Activated naive CD4-positive, alpha-beta T cell treated with anti-CD3 and anti-CD28 coated beads, Interleukin-2, amount 50 U/mL, for 72 hours (primary cell): ENCODE measurements around the gene B3GNT3. TPM values are rescaled to one million over a fixed set of nuclear protein-coding genes. Genes with fewer than 3 reads are reported as not detected.
A peak's percentile ranks its signal among the peaks of the same experiment; 100 is the strongest.
"Not testable (repeated sequence)": the region's sequence is repeated elsewhere in the genome, so short reads cannot be mapped to it uniquely, and the experiment has no call there.

Experiments used
- ATAC-seq, 2 donors: fragments of 150-1000 bp; cut with Tn5 transposase; 2 replicates each; pipeline ENCODE4 v1.10.0; 2021; ENCODE audit warnings: mild to moderate bottlenecking in 2 of 2, moderate library complexity in 2 of 2
- DNase-seq, 2 donors: peaks; one replicate each; pipeline ENCODE4 v3.0.0; 2021 to 2022; ENCODE audit warnings: low spot score in 2 of 2
- H3K27ac Mint-ChIP-seq, 2 donors: one replicate each; pipeline ENCODE4 v1.8.0; 2022; ENCODE audit warnings: mild to moderate bottlenecking in 2 of 2, mixed read lengths in 2 of 2
- H3K36me3 Mint-ChIP-seq, 2 donors: one replicate each; pipeline ENCODE4 v1.8.0; 2022; ENCODE audit warnings: mixed read lengths in 2 of 2
- H3K9me3 Mint-ChIP-seq, 2 donors: one replicate each; pipeline ENCODE4 v1.8.0; 2022; ENCODE audit warnings: mixed read lengths in 2 of 2
- total RNA-seq, 2 donors: library from RNA; stranded (reverse); gene quantifications; one replicate each; pipeline ENCODE4 v1.2.3, GENCODE V29; 2022

The B3GNT3 gene
- total RNA-seq, 2 donors from 2014 or later = 0.30 to 0.41 TPM

GRCh38 chr19:17784201-17785008, 10.5 kb upstream of the B3GNT3 start:
- H3K36me3 Mint-ChIP-seq = peaks cover 5 to 6% of the 10 kb centered on the region in 2 donors
- DNase-seq = peak; percentile 64 to 79
- peak; percentile 55 to 57 for ATAC-seq
- H3K27ac Mint-ChIP-seq = peak overlapping the region in 1 of 2 donors; percentile 2
- H3K9me3 Mint-ChIP-seq = no peaks in the 10 kb centered on the region

DNA sequence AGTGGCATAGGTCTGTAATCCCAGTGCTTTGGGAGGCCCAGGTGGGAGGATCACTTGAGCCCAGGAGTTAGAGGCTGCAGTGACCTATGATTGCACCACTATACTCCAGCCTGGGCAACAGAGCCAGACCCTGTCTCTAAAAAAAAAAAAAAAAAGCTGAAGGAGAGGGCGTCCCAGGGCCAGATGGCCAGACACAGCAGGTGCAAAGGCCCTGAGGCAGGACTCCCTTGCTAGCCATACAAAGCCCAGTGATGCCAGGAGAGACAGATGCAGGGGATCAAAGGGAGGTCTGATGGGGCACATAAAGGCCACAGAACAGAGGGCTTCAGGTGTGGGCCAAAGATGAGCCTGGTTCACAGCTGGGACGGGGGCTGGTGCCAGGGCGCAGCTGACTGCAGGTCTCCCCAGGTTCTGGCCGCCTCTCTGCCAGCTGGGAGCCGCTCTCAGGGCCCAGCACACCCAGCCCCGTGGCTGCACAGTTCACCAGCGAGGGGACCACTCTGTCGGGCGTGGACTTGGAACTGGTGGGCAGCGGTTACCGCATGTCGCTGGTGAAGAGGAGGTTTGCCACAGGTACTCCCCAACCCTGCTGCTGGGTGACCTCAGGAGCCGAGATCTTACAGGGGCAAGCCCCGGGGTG, 7.5 kb upstream of the B3GNT3 start:
- no peak for DNase-seq
- H3K36me3 Mint-ChIP-seq = peaks cover 2 to 3% of the 10 kb centered on the region in 2 donors
- no peak for ATAC-seq

GRCh38 chr19:17788632-17789031, 6.3 kb upstream of the B3GNT3 start:
- ATAC-seq (no peak), DNase-seq (no peak)
- Mint-ChIP-seq H3K36me3 (no peaks in the 10 kb centered on the region), H3K27ac (peak overlapping the region; percentile 18 to 44), H3K9me3 (no peaks in the 10 kb centered on the region)

More for the DNA sequence above, 7.5 kb upstream of the B3GNT3 start:
- Mint-ChIP-seq H3K27ac (no peak overlapping the region), H3K9me3 (no peaks in the 10 kb centered on the region)

GRCh38 chr19:17790059-17790780, 4.7 kb upstream of the B3GNT3 start:
- Mint-ChIP-seq H3K27ac (peak overlapping the region in 1 of 2 donors; percentile 49), H3K9me3 (no peaks in the 10 kb centered on the region), H3K36me3 (no peaks in the 10 kb centered on the region)
- ATAC-seq = no peak
- DNase-seq = no peak

- ATAC-seq (no peak), DNase-seq (no peak)
- Mint-ChIP-seq H3K36me3 (no peaks in the 10 kb centered on the region), H3K9me3 (no peaks in the 10 kb centered on the region), H3K27ac (peak overlapping the region in 1 of 2 donors; percentile 70)
Observed at GRCh38 chr19:17794412-17794730, 567 bp upstream of the B3GNT3 start.

DNA sequence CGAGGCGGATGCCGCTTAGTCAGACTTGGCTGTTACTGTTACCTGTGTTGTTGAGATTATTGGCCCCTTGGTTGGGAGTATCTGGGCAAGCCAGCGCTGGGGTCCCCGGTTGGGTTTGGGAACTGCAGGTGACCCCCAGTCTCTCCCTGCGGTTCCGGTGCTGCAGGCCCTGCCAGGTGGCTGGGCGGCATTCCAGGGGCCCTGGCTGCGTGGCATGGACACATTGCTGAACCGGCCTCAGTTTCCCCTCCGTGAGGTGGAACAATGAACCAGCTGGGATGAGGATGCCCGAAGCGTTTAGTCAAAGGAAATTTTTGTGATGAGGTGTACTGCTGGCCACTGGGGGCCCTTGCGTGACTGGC, 538 bp downstream of the B3GNT3 start:
- H3K9me3 Mint-ChIP-seq = no peaks in the 10 kb centered on the region
- H3K36me3 Mint-ChIP-seq = no peaks in the 10 kb centered on the region
- DNase-seq = no peak
- ATAC-seq = no peak
- peak overlapping the region in 1 of 2 donors; percentile 70 for H3K27ac Mint-ChIP-seq

DNA sequence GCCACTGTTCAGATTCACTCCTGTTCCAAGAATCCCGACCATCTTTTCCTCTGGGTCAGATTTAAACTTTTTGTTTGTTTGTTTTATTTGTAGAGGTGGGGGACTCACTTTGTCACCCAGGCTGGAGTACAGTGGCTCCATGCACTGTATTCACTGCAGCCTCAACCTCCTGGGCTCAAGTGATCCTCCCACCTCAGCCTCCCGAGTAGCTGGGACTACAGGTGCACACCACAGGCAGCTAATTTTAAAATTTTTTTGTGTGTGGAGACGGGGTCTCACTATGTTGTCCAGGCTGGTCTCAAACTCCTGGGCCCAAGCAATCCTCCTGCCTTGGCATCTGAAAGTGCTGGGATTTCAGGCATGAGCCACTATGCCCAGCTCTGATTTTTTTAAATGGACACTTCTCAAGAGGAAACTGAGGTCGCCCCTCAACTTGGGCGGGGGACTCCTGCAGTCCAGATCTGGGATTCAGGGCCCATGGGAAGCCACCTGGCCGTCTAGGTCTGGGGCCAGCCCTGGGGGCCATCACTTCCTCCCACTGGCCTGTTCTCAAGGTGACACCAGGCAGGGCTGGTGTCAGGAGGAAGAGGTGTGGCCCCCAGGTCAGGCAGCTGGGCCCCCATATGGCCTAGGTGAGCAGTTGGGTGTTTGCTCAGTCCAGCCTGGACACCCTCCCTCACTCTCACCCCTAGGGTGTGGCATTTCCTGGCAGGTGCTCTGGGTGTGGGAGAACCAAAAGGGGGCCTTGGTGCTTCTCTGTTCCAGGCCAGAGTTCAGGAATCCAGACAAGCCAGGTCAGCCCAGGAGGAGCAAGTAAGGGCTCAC, 1.3 kb downstream of the B3GNT3 start:
- DNase-seq = no peak
- no peaks in the 10 kb centered on the region for H3K36me3 Mint-ChIP-seq
- H3K9me3 Mint-ChIP-seq = no peaks in the 10 kb centered on the region
- no peak overlapping the region for H3K27ac Mint-ChIP-seq
- ATAC-seq = no peak

DNA sequence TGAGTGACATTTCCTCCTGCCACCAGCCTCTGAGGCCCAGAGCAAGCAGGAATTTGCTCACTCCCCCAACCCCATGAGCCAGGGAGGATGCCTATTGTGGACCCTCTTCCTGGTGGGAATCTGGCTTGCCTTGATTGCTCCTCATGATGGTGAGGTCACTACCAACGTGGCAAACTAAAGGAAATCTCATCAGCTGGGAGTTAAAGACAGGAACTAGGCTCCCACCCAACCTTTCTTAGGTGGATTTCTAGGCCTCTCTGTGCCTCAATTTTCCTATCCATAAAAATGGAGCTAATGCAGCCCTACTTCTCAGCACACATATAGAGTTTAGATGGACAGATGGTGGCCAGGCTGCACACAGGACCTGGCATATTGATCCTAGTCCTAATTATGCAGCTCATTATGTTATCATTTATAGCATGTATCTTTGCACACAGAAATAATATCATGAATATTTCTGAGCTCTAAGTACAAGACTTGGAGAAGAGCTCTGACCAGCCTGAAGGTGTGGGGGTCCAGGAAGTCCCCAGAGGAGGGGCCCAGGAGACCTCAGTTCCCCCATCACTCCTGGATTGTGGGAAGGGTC, 2.0 kb downstream of the B3GNT3 start:
- no peaks in the 10 kb centered on the region for H3K36me3 Mint-ChIP-seq
- H3K9me3 Mint-ChIP-seq = no peaks in the 10 kb centered on the region
- ATAC-seq (no peak), DNase-seq (no peak)
- H3K27ac Mint-ChIP-seq = no peak overlapping the region

DNA sequence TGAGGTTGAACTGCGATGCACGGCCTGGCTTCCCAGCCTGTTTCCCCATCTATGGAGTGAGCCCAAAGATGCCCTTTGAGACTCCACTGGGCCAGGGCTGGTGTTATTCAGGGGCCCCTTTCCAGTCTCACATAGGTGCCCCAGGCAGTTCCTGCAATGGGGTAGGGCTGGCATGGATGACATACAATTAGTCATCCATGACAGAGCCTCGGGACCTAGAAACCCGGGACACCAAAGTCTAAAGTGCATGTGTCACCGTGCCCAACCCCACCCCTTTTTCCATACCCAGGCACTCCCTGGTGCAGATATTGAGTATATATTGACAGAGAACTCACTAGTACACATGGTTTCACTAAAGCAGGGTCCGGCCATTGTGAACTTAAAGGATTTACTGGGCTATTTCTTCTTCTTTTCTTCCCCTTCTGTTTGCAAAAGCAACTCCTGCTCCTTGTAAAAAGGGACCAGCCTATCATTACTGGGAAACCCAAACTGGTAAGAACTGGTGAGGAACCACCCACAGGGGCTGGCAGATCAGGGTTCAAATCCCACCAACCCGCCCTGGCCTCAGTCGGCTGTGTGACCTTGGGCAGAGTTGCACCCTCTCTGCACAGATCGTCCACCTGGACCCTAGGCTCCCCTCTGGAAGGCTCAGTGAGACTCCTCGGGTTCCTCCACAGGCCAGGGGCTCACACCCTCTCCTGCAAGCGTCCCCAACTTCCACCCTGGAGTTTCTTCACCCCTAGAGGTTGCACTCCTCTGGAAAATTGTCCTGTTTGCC, 2.7 kb downstream of the B3GNT3 start:
- no peak overlapping the region for H3K27ac Mint-ChIP-seq
- ATAC-seq (peak; percentile 94 to 97), DNase-seq (peak; percentile 48 to 66)
- no peaks in the 10 kb centered on the region for H3K9me3 Mint-ChIP-seq
- H3K36me3 Mint-ChIP-seq = no peaks in the 10 kb centered on the region

DNA sequence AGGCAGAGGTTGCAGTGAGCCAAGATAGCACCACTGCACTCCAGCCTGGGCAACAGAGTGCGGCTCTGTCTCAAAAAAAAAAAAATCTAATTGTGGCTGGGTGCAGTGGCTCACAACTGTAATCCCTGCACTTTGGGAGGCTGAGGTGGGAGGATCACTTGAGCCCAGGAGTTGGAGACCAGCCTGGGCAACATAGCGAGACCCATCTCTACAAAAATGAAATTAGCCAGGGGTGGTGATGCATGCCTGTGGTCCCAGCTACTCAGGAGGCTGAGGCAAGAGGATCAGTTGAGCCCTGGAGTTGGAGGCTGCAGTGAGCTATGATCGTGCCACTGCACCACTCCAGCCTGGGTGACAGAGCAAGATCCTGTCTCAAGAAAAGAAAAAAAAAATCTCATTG, 3.7 kb downstream of the B3GNT3 start:
- H3K36me3 Mint-ChIP-seq, H3K27ac Mint-ChIP-seq, DNase-seq, ATAC-seq, H3K9me3 Mint-ChIP-seq: not testable (repeated sequence)

DNA sequence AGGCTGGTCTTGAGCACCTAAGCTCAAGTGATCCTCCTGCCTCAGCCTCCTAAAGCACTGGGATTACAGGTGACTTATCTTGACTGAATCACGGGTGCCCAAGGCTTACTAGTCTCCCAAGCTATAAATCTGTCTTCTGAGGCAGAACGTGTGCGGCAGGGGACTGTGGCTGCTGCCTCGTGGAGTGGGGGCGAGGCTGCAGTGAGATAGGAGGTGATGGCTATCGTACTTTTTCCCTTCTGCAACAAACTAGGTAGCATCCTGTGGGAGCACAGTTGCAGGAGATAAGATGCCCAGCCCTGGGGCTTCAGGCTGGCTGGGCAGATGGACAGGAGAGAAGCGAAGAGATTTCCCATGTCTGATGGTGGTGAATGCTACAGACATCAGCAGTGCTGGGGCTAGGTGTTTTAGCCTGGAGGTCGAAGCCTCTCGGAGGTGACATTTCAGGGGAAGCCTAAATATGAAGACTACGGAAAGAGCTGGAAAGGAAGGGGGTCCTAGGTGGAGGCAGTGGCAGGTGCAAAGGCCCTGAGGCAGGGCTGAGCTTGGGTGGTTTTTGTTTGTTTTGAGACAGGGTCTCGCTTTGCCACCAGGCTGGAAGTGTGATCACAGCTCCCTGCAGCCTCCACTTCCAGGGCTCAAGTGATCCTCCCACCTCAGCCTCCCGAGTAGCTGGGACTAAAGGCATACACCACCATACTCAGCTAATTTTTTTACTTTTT, 7.4 kb downstream of the B3GNT3 start:
- no peak overlapping the region for H3K27ac Mint-ChIP-seq
- no peaks in the 10 kb centered on the region for H3K36me3 Mint-ChIP-seq
- ATAC-seq = no peak
- no peaks in the 10 kb centered on the region for H3K9me3 Mint-ChIP-seq
- no peak for DNase-seq

DNA sequence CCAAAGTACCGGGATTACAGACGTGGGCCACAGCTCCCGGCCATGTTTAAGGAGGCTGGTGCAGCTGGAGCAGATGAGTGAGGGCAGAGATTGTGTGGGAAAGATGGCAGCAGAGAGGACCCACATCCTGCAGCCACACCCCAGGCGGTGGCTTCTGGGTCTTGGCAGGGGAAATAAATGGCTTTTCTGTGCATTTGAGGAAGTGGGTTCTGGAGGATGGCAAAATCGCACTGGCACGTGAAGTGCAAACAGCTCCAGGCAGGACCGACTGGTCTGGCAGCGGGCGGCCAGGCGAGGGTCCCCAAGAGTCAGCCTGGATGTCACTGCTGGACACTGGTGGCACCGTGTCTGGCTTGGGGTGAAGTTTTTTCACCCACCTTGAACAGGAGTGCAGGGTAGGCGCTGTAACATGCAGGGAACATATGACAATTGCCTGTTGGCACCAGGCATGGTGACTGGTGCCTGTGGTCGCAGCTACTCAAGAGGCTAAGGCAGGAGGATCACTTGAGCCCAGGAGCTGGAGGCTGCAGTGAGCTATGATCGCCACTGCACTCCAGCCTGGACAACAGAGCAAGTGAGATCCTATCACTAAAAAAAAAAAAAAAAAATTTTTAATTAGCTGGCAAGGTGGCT, 8.4 kb downstream of the B3GNT3 start:
- Mint-ChIP-seq H3K36me3 (no peaks in the 10 kb centered on the region), H3K9me3 (no peaks in the 10 kb centered on the region), H3K27ac (peak overlapping the region in 1 of 2 donors; percentile 46)
- ATAC-seq (peak in 1 of 2 donors; percentile 62), DNase-seq (no peak)

DNA sequence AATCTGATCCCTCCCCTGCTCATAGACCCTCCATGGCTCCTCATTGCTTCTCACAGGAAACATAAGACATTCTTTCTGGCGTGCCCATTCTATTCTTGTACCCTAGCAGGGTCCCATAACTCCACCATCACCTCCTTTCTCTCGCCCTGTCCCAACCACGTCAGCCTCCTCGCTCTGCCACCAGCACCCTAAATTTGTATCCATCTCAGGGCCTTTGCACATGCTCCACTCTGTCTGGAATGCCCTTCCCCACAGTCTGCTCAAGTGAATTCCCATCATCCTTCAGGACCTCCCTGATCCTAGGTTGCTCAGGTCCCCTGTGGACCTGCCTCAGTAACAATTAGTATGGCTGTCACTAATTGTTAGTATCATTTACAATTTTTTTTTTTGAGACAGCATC, 10.5 kb downstream of the B3GNT3 start:
- ATAC-seq (no peak), DNase-seq (no peak)
- no peaks in the 10 kb centered on the region for H3K9me3 Mint-ChIP-seq
- peak overlapping the region in 1 of 2 donors; percentile 9 for H3K27ac Mint-ChIP-seq
- no peaks in the 10 kb centered on the region for H3K36me3 Mint-ChIP-seq

- DNase-seq (no peak), ATAC-seq (peak in 1 of 2 donors; percentile 64)
- Mint-ChIP-seq H3K9me3 (no peaks in the 10 kb centered on the region), H3K27ac (no peak overlapping the region), H3K36me3 (no peaks in the 10 kb centered on the region)
Observed at GRCh38 chr19:17806945-17807344, 12.0 kb downstream of the B3GNT3 start.
